ACHN (cell line): ENCODE results near the gene NBPF11.
"Not testable (repeated sequence)": the region's sequence is repeated elsewhere in the genome, so short reads cannot be mapped to it uniquely, and the experiment has no call there.

Experiments
- DNase-seq: peaks from one replicate; pipeline ENCODE4 v3.0.0-alpha.2; 2015
- in situ Hi-C: cut with HindIII; loops from 2 replicates; pipeline ENCODE4 v1.10.0; 2017; ENCODE audit warnings: low sequenced_read_pairs, low pct_ligation_motif_present, low pct_unique_long_range_greater_than_20kb

NBPF11 gene

DNA sequence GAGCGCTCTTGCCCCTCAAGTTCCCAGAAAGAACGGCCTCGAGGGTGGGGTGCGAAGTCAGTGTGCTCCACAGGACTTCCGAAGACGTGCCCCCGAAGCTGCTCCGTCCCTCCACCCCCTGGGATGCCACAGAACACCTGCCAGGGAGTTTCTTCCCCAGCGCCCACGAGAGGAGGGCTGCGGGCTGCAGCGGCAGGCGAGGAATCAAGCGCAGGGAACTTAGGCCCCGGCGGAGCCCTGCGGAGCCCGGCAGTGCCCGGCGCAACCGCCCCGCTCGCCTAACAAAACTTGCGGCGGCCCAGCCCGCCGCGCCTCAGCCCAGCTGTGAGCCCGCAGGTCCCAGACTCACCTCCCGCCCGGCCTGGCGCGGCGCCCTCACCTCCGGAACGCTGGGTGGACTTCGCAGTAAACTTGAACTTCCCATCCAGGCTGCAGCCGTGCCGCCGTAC, 686 bp downstream of the NBPF11 start:
- in situ Hi-C loops = not testable (repeated sequence)
- DNase-seq = peak; percentile 25

DNA sequence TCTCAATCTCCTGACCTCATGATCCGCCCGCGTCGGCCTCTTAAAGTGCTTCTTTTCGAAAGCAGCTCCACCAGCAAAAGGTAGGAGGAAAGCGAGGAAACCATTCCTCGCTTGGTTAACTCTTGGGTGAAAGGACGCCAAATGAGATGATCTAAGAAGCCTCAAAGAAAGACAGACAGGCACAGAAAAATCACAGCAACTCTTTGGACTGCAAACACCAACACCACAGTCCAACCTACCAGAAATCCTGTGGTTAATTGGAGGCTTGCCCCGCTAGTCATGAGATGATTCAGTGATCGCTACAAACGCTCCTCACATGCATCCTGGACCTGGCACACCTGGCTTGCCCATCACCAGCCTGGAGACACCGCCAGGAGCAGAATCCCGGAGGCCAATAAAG, 1.1 kb downstream of the NBPF11 start:
- in situ Hi-C loops = not testable (repeated sequence)
- DNase-seq = peak; percentile 64

GRCh38 chr1:148150014-148150413, 2.1 kb downstream of the NBPF11 start:
- DNase-seq, in situ Hi-C loops: not testable (repeated sequence)

GRCh38 chr1:148149050-148149815, 2.8 kb downstream of the NBPF11 start:
- DNase-seq, in situ Hi-C loops: not testable (repeated sequence)

DNA sequence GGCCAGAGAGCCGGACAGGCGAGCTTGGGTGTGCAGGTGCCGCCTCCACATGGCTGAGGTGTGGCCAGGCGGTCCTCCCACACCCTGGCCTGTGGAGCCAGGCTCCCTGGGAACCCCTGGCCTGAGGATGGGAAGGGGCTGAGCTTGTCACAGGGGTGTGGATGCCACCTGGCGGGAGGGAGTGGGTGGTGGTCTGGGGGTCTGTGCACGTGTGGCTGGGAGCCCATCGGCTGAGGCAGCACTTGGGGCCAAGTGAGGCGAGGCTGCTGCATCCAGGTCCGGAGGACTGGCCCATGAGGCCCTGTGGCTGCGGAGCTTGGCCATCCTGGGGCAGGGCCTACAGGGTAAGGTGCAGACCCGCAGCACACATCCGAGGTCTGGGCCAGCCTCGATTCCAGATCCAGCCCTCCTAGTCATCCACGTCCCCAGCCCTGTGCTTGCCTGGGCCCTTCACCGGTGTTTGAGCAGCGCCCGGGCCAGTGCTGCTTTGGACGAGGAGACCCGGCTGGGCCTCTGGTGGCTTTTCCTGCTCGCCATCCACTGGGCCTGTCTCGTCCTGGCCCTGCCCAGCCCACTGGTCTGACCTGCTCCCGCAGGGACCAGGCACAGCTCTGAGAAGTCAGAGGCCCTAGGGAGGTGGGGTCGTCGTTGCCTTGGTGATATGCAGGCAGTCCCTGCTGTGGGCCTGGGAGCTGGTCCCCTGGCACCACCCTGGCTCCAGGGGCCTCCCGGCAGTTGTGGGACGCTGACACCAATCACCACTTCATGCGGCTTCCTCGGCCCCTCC, 4.8 kb downstream of the NBPF11 start:
- DNase-seq, in situ Hi-C loops: not testable (repeated sequence)

DNA sequence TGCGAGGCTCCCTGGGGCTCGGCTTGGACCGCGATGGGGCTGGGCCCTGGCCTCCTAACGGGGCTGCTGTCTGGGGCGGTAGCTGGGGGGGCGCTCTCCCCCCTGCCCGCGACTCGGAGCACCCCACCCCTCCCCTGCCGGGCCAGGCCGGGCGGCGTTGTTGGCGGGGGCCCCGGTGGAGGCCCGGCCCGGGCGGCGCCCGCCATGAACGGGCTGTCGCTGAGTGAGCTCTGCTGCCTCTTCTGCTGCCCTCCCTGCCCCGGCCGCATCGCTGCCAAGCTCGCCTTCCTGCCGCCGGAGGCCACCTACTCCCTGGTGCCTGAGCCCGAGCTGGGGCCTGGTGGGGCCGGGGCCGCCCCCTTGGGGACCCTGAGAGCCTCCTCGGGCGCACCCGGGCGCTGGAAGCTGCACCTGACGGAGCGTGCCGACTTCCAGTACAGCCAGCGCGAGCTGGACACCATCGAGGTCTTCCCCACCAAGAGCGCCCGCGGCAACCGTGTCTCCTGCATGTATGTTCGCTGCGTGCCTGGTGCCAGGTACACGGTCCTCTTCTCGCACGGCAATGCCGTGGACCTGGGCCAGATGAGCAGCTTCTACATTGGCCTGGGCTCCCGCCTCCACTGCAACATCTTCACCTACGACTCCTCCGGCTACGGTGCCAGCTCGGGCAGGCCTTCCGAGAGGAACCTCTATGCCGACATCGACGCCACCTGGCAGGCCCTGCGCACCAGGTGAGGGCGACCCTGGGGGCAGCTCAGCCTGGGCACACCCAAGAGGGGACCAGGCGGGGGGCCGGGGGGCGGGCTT, 5.7 kb downstream of the NBPF11 start:
- in situ Hi-C loops = not testable (repeated sequence)

DNA sequence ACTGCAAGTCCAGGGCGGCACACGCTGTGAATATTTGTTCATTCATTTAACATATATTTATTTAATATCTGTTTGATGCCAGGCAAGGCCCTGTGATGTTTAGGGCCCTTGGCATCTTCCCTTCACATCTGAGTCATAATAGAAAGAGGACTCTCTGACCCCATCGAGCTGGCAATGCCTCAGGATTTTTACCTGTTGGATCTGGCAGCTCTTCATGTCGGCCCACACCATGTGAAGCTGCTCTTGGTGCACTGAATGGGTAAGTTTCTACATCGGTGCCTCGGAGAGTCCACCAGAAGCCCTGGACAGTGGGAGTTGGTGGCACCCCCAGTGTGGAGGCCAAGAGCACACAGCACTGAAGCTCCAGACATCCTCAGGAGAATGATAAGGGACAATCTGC, 8.9 kb downstream of the NBPF11 start:
- DNase-seq, in situ Hi-C loops: not testable (repeated sequence)

More for the DNA sequence above, 5.7 kb downstream of the NBPF11 start:
- not testable (repeated sequence) for DNase-seq

DNA sequence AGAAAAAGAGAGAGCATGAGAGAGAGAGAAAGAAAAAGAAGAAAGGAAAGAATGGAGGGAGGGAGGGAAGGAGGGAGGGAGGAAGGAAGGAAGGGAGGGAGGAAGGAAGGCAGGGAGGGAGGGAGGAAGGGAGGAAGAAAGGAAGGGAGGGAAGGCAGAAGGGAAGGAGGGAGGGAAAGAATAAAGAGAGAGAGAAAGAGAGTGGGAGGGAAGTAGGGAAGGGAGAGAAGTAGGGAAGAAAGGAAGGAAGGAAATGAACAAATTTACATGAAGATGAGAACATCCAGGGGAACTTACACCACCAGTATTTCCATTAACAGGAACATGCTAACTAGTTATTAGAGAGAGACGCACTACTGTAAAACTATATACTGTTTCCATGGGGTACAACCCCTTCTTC, 10.1 kb downstream of the NBPF11 start:
- in situ Hi-C loops, DNase-seq: not testable (repeated sequence)

GRCh38 chr1:148138606-148139005, 13.5 kb downstream of the NBPF11 start:
- in situ Hi-C loops, DNase-seq: not testable (repeated sequence)

DNA sequence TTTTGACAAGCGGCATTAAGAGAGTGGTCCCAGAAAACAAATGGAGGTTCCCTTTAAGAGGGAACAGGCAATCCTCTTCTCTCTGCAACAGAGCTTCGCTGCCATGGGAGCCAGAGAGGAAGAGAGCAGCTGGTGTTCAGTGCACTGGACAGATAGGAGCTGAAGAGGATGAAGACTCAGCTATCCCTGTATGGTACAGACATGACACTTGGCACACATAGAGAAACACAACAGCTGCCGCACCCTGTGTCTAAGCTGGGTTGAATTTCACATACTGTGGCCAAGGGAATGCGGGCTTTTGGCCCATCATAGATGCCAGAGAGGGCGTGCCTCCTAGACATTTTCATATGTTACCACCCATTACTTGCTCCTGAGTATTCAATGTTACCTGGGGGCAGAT, 29.7 kb downstream of the NBPF11 start:
- in situ Hi-C loops, DNase-seq: not testable (repeated sequence)

DNA sequence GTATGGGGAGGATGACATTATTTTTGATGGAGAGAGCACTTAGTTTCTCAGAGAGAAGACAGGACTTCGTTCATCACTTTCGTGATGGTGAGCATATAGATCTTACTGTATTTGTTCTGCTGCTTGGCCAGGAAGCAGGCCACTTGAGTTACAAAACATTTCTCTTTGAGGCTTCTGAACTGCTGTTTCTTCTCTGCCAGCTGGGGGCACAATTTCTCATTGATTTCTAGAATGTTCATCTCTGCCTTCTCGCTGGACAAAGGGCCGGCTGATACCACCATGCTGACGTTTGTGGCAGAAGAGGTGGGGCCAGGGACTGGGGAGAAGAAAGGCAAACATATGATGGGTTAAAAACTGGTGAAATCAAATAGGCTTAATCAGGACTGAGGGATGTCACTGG, 31.7 kb downstream of the NBPF11 start:
- peak; percentile 9 for DNase-seq
- in situ Hi-C loops = not testable (repeated sequence)

DNA sequence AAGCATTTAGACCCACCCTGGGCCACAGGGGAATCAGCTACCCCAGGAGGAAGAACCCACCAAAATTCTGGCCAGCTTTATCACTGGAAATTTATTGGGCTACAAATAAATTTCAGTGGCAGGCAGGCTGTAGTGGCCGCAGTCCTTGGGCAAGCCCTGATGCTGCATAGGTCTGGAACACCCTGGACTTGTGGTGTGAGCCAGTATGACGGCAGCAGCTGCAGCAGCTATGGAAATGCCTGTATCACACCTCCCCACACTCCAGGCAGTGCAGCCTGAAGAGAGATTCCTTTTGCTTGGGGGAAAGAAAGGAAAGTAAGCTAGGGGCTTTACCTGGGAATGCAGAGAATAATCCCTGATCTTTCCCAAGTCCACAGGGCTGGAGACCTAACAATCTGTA, 56.3 kb downstream of the NBPF11 start:
- DNase-seq, in situ Hi-C loops: not testable (repeated sequence)

DNA sequence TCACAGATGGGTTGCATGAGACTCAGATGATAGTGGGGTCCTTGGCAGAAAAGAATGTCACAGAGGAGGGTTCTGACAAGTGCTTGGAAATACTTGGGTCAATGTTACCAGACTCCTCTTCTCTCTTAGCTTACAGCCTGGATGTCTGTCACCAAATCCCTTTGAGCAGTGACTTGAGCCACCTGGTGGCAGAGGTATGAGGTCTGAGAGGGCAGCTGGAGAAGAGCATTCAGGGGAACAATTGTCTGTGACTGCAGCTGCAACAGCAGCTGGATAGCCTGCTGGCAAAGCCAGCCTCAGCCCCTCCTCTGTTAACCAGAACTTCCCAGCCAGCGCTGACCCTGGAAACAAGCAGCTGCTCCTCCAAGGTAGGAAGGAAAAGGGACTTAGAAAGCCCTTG, 65.9 kb downstream of the NBPF11 start:
- DNase-seq, in situ Hi-C loops: not testable (repeated sequence)

GRCh38 chr1:148081205-148081604, 70.9 kb downstream of the NBPF11 start:
- DNase-seq, in situ Hi-C loops: not testable (repeated sequence)

- in situ Hi-C loops = not testable (repeated sequence)
Measured at GRCh38 chr1:148078632-148079519, 73.2 kb downstream of the NBPF11 start.

DNA sequence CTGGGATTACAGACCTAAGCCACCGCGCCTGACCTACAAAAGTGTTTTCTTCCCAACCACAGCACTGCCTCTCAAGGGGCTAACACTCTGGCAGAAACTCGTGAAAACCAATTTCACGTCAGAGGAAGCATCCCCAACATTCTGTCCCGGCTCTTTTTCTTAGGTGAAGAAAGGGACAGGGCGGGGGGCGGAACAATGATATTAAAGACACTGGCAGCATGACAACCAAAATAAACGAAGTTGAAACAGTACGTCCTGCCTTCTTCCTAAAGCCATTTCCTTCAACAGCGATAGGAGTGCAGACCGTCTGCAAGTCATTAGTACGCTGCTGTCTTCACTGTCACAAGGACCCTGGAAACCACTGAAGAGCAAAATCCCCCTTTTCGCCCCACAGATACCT, 74.0 kb downstream of the NBPF11 start:
- in situ Hi-C loops, DNase-seq: not testable (repeated sequence)

More at GRCh38 chr1:148078632-148079519, 73.2 kb downstream of the NBPF11 start:
- DNase-seq = not testable (repeated sequence)

DNA sequence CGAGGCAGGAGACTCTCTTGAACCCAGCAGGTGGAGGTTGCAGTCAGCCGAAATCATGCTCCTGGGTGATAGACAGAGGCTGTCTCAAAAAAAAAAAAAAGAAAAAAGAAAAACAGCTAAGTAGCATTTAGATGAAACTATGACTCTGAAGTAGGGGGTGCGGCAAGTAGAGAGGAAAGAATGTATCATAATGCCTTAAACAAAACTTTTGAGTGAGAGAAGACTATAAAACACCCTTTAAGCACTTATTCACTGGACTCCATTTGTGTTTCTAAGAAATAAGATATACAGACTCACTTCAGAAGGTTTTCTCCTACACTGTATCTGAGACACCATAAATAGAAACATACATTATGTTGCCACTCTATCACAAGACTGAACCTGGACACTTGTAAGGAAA, 74.6 kb downstream of the NBPF11 start:
- DNase-seq, in situ Hi-C loops: not testable (repeated sequence)

DNA sequence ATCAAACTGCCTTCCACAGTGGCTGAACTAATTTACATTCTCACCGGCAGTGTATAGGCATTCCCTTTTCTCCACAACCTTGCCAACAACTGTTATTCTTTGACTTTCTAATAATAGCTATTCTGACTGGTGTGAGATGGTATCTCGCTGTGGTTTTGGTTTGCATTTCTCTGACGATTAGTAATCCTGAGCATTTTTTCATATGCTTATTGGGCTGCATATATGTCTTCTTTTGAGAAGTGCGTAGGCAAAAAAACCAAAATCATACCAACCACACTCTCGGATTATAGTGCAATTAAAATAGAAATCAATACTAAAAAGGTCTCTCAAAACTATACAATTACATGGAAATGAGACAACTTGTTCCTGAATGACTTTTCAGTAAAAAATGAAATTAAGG, 78.7 kb downstream of the NBPF11 start:
- in situ Hi-C loops, DNase-seq: not testable (repeated sequence)
